ENCODE results near the gene IREB2.

- TF ChIP-seq SP1 (CRISPR knock-in tag; conservative IDR thresholded peaks at IDR 0.05) (no peak), ESRRA (CRISPR knock-in tag; IDR thresholded peaks at IDR 0.05; ENCODE audit: borderline replicate concordance) (no peak), CREB1 (CRISPR knock-in tag; IDR thresholded peaks at IDR 0.05) (no peak), NR1H2 (CRISPR knock-in tag; IDR thresholded peaks at IDR 0.05) (no peak), JAZF1 (CRISPR knock-in tag; IDR thresholded peaks at IDR 0.05) (no peak), MXD4 (CRISPR knock-in tag; IDR thresholded peaks at IDR 0.05; ENCODE audit: borderline replicate concordance) (no peak), TCF7 (CRISPR knock-in tag; IDR thresholded peaks at IDR 0.05; ENCODE audit: low read depth) (no peak), CTCF (IDR thresholded peaks at IDR 0.05) (no peak), ZNF671 (CRISPR knock-in tag; IDR thresholded peaks at IDR 0.05) (no peak), FOXP1 (CRISPR knock-in tag; IDR thresholded peaks at IDR 0.05; ENCODE audit: borderline replicate concordance) (no peak), PREB (CRISPR knock-in tag; IDR thresholded peaks at IDR 0.05; ENCODE audit: borderline replicate concordance) (no peak)
- TF ChIP-seq, protein P1, sequence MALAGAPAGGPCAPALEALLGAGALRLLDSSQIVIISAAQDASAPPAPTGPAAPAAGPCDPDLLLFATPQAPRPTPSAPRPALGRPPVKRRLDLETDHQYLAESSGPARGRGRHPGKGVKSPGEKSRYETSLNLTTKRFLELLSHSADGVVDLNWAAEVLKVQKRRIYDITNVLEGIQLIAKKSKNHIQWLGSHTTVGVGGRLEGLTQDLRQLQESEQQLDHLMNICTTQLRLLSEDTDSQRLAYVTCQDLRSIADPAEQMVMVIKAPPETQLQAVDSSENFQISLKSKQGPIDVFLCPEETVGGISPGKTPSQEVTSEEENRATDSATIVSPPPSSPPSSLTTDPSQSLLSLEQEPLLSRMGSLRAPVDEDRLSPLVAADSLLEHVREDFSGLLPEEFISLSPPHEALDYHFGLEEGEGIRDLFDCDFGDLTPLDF (CRISPR knock-in tag; IDR thresholded peaks at IDR 0.05) = no peak
- TF ChIP-seq, protein P2, sequence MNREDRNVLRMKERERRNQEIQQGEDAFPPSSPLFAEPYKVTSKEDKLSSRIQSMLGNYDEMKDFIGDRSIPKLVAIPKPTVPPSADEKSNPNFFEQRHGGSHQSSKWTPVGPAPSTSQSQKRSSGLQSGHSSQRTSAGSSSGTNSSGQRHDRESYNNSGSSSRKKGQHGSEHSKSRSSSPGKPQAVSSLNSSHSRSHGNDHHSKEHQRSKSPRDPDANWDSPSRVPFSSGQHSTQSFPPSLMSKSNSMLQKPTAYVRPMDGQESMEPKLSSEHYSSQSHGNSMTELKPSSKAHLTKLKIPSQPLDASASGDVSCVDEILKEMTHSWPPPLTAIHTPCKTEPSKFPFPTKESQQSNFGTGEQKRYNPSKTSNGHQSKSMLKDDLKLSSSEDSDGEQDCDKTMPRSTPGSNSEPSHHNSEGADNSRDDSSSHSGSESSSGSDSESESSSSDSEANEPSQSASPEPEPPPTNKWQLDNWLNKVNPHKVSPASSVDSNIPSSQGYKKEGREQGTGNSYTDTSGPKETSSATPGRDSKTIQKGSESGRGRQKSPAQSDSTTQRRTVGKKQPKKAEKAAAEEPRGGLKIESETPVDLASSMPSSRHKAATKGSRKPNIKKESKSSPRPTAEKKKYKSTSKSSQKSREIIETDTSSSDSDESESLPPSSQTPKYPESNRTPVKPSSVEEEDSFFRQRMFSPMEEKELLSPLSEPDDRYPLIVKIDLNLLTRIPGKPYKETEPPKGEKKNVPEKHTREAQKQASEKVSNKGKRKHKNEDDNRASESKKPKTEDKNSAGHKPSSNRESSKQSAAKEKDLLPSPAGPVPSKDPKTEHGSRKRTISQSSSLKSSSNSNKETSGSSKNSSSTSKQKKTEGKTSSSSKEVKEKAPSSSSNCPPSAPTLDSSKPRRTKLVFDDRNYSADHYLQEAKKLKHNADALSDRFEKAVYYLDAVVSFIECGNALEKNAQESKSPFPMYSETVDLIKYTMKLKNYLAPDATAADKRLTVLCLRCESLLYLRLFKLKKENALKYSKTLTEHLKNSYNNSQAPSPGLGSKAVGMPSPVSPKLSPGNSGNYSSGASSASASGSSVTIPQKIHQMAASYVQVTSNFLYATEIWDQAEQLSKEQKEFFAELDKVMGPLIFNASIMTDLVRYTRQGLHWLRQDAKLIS (CRISPR knock-in tag; IDR thresholded peaks at IDR 0.05; ENCODE audit: borderline replicate concordance) = no peak
These were observed 23.3 kb upstream of the IREB2 start for GRCh38 chr15:78414621-78415250.

All from WTC11 (cell line).